Left renal cortex interstitium (tissue), 4 donors: ENCODE measurements around the gene CBLN3. TPM values are rescaled to one million over a fixed set of nuclear protein-coding genes. Genes with fewer than 3 reads are reported as not detected.

ENCODE experiments used
- DNase-seq, 4 donors: peaks; one replicate each; pipeline ENCODE4 v3.0.0-alpha.2; 2013; ENCODE audit warnings: low read depth in 4 of 4, low spot score in 2 of 4, missing footprints in 1 of 4
- polyA plus RNA-seq, 4 donors: library from polyadenylated mRNA; unstranded; fragments of 120-200 nt; gene quantifications; one replicate each; pipeline ENCODE4 v1.2.1, GENCODE V29; 2013; ENCODE audit not compliant: insufficient read length in 4 of 4

The CBLN3 gene
- polyA plus RNA-seq, 4 donors, result 2.7 to 3.8 (median 3.2) TPM

- no peak for DNase-seq
Measured at GRCh38 chr14:24439830-24440605, 10.6 kb upstream of the CBLN3 start.

GRCh38 chr14:24439257-24439656 is 9.8 kb upstream of the CBLN3 start:
- no peak for DNase-seq

GRCh38 chr14:24438223-24439097 is 9.0 kb upstream of the CBLN3 start:
- no peak for DNase-seq

- DNase-seq, result no peak
Measured at GRCh38 chr14:24437736-24438067, 8.2 kb upstream of the CBLN3 start.

GRCh38 chr14:24437020-24437735 is 7.7 kb upstream of the CBLN3 start:
- DNase-seq, result no peak

GRCh38 chr14:24436355-24437019 is 7.0 kb upstream of the CBLN3 start:
- DNase-seq, result peak in 1 of 4 donors; percentile 63

- no peak for DNase-seq
Measured at GRCh38 chr14:24435998-24436354, 6.5 kb upstream of the CBLN3 start.

- DNase-seq, result no peak
Measured at GRCh38 chr14:24435192-24435810, 5.8 kb upstream of the CBLN3 start.

GRCh38 chr14:24434676-24435075 is 5.2 kb upstream of the CBLN3 start:
- no peak for DNase-seq

GRCh38 chr14:24434036-24434435 is 4.6 kb upstream of the CBLN3 start:
- no peak for DNase-seq

- no peak for DNase-seq
Measured at GRCh38 chr14:24432259-24433131, 3.0 kb upstream of the CBLN3 start.

- DNase-seq, result peak in 2 of 4 donors; percentile 66 to 78
Measured at GRCh38 chr14:24431569-24432258, 2.2 kb upstream of the CBLN3 start.

- no peak for DNase-seq
Measured at GRCh38 chr14:24430682-24431568, 1.5 kb upstream of the CBLN3 start.

- peak in 2 of 4 donors; percentile 39 to 46 for DNase-seq
Measured at GRCh38 chr14:24430143-24430681, 744 bp upstream of the CBLN3 start.

GRCh38 chr14:24428628-24429394 is 657 bp downstream of the CBLN3 start:
- DNase-seq, result no peak
